Measurements from ENCODE around the gene RERE.

DNA sequence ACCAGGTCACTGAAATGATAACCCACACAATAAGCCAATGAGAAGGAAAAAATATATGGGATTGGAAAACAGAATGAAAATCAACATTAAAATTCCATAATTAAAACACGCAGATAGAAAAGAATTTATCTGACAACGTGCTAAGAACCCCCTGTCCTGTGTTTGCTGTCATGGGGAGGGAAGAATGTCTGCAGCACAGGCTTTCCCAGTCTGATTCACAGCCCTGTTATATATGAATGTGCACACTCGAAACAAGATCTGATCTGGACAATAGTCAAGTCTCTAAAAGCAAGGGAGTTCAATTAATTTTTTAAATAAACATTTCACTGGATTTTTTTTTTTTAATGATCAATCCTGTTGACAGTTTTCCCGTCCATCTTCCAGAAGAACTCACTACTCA is 220.0 kb downstream of the RERE start:
- TF ChIP-seq CTCF (IDR thresholded peaks at IDR 0.05; ENCODE audit: extremely low read depth in 1 of 2, insufficient read depth in 1 of 2, low read depth in 1 of 2, low read length in 2 of 2) = no peak
- no peak for TF ChIP-seq JUN (IDR thresholded peaks at IDR 0.05; ENCODE audit: borderline replicate concordance, insufficient read depth, insufficient read length, low read depth)
- no peak for TF ChIP-seq FOS (IDR thresholded peaks at IDR 0.05; ENCODE audit: borderline replicate concordance, insufficient read depth, low read length)
- TF ChIP-seq POLR2A (IDR thresholded peaks at IDR 0.05; ENCODE audit: low read depth, low read length) = no peak
- TF ChIP-seq POLR2AphosphoS5 (IDR thresholded peaks at IDR 0.05; ENCODE audit: insufficient read depth, low read depth, low read length) = no peak
- TF ChIP-seq, protein P1, sequence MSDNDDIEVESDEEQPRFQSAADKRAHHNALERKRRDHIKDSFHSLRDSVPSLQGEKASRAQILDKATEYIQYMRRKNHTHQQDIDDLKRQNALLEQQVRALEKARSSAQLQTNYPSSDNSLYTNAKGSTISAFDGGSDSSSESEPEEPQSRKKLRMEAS (IDR thresholded peaks at IDR 0.05; ENCODE audit: insufficient read depth, insufficient read length) = no peak
- TF ChIP-seq MYC (IDR thresholded peaks at IDR 0.05; ENCODE audit: low read depth, low read length) = no peak
- TF ChIP-seq EZH2 (IDR thresholded peaks at IDR 0.05; ENCODE audit: borderline replicate concordance, low read depth, low read length, severe bottlenecking) = no peak
